Measurements from ENCODE around the gene C12orf42. TPM values are rescaled to one million over a fixed set of nuclear protein-coding genes. Genes with fewer than 3 reads are reported as not detected.

C12orf42 gene
- polyA plus RNA-seq, 6 donors from 2014 or later, result 28.7 to 41.4 (median 34.2) TPM

DNA sequence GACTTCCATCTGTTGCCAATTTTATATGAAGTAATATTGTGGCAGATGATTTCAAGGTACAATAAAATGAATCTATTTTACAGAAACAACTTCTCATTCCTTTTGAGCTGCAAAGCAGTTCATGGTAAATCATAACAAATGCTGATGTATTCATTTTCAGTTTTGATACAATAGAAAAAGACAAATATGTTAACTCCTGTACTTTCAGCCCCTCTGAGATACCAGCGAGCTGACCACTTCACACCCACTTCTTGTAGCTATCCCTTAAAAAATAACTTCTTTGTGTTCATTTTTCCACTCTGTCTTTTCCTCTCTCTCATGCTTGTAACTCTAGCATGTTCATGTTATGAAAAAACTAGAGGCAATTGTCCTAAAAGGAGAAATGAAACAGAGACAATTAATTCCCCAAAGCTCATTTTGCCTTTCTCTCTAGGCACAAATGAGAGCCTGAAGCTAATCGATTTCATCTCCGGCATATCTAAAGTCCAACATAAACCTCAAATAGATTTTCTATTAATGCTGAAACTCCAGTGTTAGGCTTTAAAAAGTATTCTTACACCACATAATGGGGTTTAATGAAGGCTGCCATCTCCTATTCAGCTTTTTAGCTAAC is 182.9 kb downstream of the C12orf42 start:
- H3K4me3 Mint-ChIP-seq, result no peak overlapping the region
- H3K27ac Mint-ChIP-seq, result no peak overlapping the region
- DNase-seq (no peak), ATAC-seq (ENCODE audit: low read depth in 2 of 2) (no peak)
- H3K9me3 Mint-ChIP-seq, result peaks cover 6 to 18% (median 15%) of the 10 kb centered on the region in 7 donors
- peaks cover 42% of the 10 kb centered on the region in 2 donors for H3K36me3 Mint-ChIP-seq
- no peaks in the 10 kb centered on the region for H3K27me3 Mint-ChIP-seq
- H3K4me1 Mint-ChIP-seq, result peaks cover 11 to 29% (median 19%) of the 10 kb centered on the region in 3 donors

DNA sequence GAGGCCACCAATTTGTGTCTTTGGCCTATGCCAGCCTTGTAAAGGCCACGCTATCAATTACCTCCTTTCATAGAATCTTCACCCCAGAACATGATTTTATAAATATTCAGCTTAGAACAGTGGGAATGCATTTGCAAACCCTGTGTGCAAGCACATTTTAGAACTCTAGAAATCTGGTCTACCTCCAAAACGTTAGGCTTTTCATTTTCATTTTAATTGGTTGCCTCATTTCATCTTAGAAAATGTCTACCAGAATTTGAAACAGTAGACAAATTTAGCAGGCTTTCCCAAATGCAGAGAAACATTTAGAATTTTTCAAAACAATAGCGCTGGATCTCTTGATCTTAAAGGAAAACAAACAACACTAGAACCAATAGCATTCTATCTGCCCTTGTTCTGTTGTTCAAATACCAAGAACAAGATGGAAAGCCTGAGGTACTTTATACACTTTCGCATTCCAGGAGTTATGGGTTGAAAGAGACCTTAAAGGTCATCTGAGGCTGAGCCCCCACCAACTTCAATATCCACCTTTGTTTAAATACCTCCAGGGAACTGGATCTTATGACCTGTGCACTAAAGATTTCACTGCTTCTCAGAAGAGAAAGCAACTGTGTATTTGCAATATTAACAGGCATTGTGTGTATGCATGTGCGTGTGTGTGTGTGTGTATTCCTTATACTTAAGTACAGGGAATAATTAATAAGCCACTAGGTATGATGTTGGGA is 185.1 kb downstream of the C12orf42 start:
- H3K4me3 Mint-ChIP-seq, result no peak overlapping the region
- DNase-seq (no peak), ATAC-seq (ENCODE audit: low read depth in 2 of 2) (no peak)
- no peak overlapping the region for H3K27ac Mint-ChIP-seq
- peaks cover 0 to 4% (median 0%) of the 10 kb centered on the region in 7 donors for H3K9me3 Mint-ChIP-seq
- peaks cover 38 to 39% of the 10 kb centered on the region in 2 donors for H3K36me3 Mint-ChIP-seq
- peaks cover 11 to 34% (median 22%) of the 10 kb centered on the region in 3 donors for H3K4me1 Mint-ChIP-seq
- no peaks in the 10 kb centered on the region for H3K27me3 Mint-ChIP-seq

DNA sequence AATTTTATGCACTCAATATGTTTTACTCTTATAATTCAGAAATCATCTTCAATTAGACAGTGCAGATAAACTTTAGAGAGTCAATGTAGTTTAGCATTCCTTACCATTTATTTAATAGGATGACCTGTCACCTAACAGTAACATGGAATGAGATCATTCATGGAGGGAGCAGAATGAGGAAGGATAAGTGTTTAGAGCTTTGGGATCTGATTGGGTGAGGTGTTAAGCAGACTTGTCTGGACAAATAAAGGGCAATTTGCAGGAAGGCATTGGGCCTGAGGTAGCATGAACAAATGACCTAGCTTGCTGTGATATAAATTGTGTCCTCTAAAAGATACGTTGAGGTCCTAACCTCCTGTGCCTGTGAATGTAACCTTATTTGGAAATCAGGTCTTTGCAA is 187.4 kb downstream of the C12orf42 start:
- ATAC-seq (ENCODE audit: low read depth in 2 of 2), result no peak
- Mint-ChIP-seq H3K27ac (peak overlapping the region in 2 of 6 donors; percentile 7 to 27), H3K36me3 (peaks cover 22 to 36% of the 10 kb centered on the region in 2 donors), H3K9me3 (no peaks in the 10 kb centered on the region), H3K4me3 (no peak overlapping the region), H3K27me3 (no peaks in the 10 kb centered on the region), H3K4me1 (peaks cover 12 to 16% (median 13%) of the 10 kb centered on the region in 3 donors)
- no peak for DNase-seq

DNA sequence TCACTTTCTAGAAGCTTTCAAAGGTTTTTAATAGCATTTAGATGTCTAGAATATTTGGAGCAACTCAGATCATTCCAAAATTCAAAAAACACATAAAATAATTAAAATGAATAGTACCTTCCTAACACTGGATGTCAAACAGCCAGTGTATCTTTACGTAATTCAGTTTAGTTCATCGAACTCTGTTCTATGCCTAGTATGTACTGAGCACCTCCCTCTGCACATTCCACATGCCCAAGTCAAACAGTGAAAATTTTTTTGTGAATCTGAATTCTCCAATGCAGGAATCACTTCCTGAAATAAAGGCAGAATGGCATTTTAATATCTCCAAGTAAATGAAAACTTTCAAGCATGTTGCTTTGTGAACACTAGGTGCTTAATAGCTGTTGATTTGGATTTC is 192.3 kb downstream of the C12orf42 start:
- Mint-ChIP-seq H3K36me3 (peaks cover 19 to 33% of the 10 kb centered on the region in 2 donors), H3K27ac (no peak overlapping the region), H3K27me3 (no peaks in the 10 kb centered on the region), H3K4me1 (peaks cover 11 to 14% (median 12%) of the 10 kb centered on the region in 3 donors), H3K9me3 (no peaks in the 10 kb centered on the region), H3K4me3 (no peak overlapping the region)
- DNase-seq (no peak), ATAC-seq (ENCODE audit: low read depth in 2 of 2) (no peak)

DNA sequence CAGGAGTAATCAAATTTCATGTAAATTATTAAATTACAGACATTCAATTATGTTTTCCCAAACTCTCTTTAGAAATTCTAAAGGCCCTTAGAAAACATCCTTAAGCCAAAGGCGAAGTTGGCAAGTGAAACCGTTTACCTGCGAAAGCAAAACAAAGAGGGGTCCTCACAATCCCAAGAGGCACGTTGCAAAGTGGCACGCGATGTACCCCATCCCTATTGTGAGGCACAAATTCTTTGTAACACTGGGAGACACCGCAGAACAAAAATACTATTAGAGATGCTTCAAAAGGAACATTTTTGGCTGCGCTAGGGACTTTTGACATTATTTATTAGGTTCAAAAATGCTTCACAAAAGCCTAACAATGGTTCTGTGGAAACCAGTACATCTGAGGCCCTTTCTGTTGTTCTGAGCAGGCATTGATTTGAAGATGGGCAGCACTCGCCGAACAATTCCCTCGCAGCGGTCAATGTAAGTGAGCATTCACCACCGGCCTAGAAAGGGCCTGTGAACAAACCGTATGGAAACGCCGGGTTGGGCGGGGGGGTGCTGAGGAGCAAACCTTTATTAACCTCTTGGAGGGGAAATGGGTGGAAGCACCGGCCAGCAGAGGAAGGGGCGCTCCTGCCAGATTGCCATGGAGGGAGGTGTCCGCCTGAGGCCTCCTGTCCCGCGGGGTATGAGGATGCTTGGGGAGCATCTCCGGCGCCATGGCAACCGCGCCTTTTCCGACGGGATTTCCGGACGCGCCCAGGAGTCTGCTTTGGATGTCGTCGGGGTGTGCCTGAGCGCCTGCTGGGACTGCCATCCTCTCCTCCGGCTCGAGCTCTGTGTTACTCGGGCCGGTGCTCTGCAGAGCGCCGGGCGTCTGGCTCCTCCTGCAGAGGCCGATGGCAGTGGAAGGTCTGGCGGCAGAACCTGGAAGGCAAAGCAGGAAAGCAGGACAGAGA is 193.9 kb downstream of the C12orf42 start:
- no peak for ATAC-seq (ENCODE audit: low read depth in 2 of 2)
- H3K36me3 Mint-ChIP-seq, result peaks cover 13 to 28% of the 10 kb centered on the region in 2 donors
- peaks cover 0 to 4% (median 2%) of the 10 kb centered on the region in 7 donors for H3K9me3 Mint-ChIP-seq
- peak overlapping the region in 3 of 8 donors; percentile 29 to 68 (median 29) for H3K4me3 Mint-ChIP-seq
- no peak for DNase-seq
- H3K4me1 Mint-ChIP-seq, result peaks cover 7 to 14% (median 7%) of the 10 kb centered on the region in 3 donors
- H3K27ac Mint-ChIP-seq, result peak overlapping the region in 2 of 6 donors; percentile 67 to 73
- no peaks in the 10 kb centered on the region for H3K27me3 Mint-ChIP-seq

DNA sequence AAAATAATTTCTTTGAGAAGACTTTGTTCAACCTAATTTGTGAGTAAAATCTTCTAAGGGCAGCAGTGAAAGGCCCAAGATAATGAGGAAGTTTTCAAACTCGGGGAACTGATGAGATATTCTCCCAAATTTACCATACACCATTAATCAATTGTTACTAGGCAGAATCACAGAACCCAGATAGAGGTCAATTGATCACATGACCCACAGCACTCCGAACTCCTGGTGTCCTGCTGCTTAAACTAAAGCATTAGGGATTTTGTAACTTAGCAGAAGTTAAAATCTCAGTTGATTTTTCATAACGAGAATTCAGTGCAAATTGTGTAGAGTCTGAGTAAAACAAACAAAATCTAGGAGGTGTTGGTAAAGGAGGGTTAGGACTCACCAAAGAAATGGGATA is 207.8 kb downstream of the C12orf42 start:
- DNase-seq (no peak), ATAC-seq (ENCODE audit: low read depth in 2 of 2) (no peak)
- Mint-ChIP-seq H3K27ac (no peak overlapping the region), H3K4me3 (no peak overlapping the region), H3K9me3 (peaks cover 4 to 23% (median 19%) of the 10 kb centered on the region in 7 donors), H3K27me3 (no peaks in the 10 kb centered on the region), H3K4me1 (peaks cover 0 to 4% (median 2%) of the 10 kb centered on the region in 3 donors), H3K36me3 (peaks cover 1 to 12% of the 10 kb centered on the region in 2 donors)

DNA sequence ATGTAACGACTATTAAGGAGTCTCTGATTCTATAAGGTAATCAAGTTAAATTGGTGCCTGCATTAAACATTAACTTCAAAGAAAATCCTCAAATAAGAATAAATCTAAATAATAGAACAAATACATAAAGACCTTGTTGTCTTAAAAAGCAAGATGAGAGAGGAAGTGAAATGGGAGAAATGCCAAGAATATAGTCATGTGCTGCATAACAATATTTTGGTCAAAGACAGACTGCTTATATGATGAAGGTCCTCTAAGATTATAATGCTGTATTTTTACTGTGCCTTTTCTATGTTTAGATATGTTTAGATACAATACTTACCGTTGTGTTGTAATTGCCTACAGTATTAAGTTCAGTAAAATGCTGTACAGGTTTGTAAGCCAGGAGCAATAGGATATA is 213.6 kb downstream of the C12orf42 start:
- Mint-ChIP-seq H3K36me3 (no peaks in the 10 kb centered on the region), H3K9me3 (peaks cover 0 to 3% (median 0%) of the 10 kb centered on the region in 7 donors), H3K27ac (peak overlapping the region in 1 of 6 donors; percentile 50), H3K27me3 (no peaks in the 10 kb centered on the region), H3K4me1 (peaks cover 2 to 6% (median 5%) of the 10 kb centered on the region in 3 donors), H3K4me3 (no peak overlapping the region)
- ATAC-seq (ENCODE audit: low read depth in 2 of 2) (no peak), DNase-seq (no peak)

DNA sequence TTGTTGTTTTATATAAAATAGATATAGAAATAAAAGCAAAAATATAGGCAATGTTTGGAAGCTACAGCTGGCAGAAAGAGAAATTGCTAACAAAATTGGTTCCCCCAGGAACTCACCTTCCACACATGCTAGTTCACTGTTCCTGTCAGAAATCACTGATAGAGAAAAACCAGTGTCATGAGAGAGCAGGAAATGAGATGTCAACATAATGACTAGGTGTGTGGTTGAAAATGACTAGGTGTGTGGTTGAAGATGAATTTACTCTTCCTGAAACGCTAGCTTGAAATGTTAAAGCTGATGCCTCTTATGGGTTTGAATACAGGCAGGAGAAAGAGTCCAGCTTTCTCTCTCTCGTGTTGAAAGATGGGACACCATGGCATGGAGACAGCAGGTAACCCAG is 216.3 kb downstream of the C12orf42 start:
- Mint-ChIP-seq H3K4me3 (no peak overlapping the region), H3K4me1 (peaks cover 2 to 6% (median 5%) of the 10 kb centered on the region in 3 donors), H3K27me3 (no peaks in the 10 kb centered on the region), H3K9me3 (no peaks in the 10 kb centered on the region), H3K27ac (no peak overlapping the region), H3K36me3 (peaks cover 0 to 6% of the 10 kb centered on the region in 2 donors)
- DNase-seq (no peak), ATAC-seq (ENCODE audit: low read depth in 2 of 2) (no peak)

DNA sequence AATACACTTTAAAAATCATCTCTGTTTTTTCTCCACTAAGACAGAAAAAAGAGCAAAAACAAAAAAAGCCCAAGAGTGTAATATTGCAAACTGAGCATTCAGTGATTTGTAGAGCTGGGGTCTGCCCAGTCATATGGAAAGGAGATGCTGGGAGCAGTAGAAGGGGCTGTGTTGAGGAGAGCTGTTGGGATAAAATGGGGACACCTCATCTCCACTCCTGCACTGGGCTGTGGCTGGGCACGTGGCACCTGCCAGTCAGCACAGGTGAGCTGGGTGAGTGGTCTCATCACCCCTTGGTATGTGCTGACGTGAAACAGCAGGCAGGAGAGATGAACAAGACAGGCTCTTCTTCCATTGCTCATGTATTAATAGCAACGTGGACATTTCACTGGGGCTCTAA is 217.4 kb downstream of the C12orf42 start:
- Mint-ChIP-seq H3K4me3 (no peak overlapping the region), H3K27me3 (no peaks in the 10 kb centered on the region), H3K9me3 (no peaks in the 10 kb centered on the region), H3K4me1 (peaks cover 2 to 5% (median 4%) of the 10 kb centered on the region in 3 donors), H3K36me3 (peaks cover 0 to 6% of the 10 kb centered on the region in 2 donors), H3K27ac (no peak overlapping the region)
- DNase-seq, result no peak
- no peak for ATAC-seq (ENCODE audit: low read depth in 2 of 2)

DNA sequence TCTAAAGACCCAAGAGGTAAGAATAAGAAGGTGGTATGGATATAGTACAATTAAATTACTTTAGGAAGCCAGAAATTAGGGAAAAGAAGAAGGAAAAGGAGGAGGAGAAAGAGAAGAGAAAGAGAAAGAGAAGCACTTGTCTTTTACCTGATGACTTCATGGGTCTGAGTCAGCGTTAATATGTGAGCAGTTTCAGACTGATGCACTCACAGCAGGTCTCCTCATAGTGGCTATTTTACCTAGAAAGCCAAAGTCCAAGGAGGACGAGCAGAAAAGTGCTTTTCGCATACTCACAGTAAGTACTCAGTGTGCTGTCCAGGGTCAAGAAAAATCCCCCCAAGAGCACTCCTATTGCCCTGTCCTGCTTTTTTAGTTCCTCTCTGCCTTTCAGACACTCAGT is 222.1 kb downstream of the C12orf42 start:
- ATAC-seq (ENCODE audit: low read depth in 2 of 2), result no peak
- DNase-seq, result no peak
- H3K9me3 Mint-ChIP-seq, result no peaks in the 10 kb centered on the region
- H3K4me1 Mint-ChIP-seq, result no peaks in the 10 kb centered on the region
- peaks cover 7 to 16% of the 10 kb centered on the region in 2 donors for H3K36me3 Mint-ChIP-seq
- no peaks in the 10 kb centered on the region for H3K27me3 Mint-ChIP-seq
- peak overlapping the region in 2 of 6 donors; percentile 29 to 86 for H3K27ac Mint-ChIP-seq
- no peak overlapping the region for H3K4me3 Mint-ChIP-seq

DNA sequence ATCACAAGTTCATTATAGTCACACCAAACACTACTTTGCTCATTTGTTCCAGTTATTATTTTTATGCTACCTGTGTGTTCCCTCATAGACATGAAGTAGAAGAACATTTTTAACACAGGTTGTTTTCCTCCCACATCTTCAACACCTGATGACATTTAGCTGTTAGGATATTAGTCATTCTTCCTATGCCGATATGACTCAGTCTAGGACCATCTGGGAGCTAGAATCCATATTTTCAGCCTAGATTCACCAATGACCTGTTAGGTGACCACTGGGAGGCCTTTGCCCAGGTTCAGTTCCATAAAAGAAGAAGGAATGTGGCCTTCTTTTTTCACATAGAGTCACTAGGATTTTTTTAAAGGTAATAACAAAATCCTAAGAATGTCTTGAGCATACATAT is 222.8 kb downstream of the C12orf42 start:
- ATAC-seq (ENCODE audit: low read depth in 2 of 2) (no peak), DNase-seq (no peak)
- H3K36me3 Mint-ChIP-seq, result peaks cover 7 to 17% of the 10 kb centered on the region in 2 donors
- no peak overlapping the region for H3K27ac Mint-ChIP-seq
- H3K4me3 Mint-ChIP-seq, result no peak overlapping the region
- H3K4me1 Mint-ChIP-seq, result no peaks in the 10 kb centered on the region
- no peaks in the 10 kb centered on the region for H3K27me3 Mint-ChIP-seq
- H3K9me3 Mint-ChIP-seq, result no peaks in the 10 kb centered on the region

DNA sequence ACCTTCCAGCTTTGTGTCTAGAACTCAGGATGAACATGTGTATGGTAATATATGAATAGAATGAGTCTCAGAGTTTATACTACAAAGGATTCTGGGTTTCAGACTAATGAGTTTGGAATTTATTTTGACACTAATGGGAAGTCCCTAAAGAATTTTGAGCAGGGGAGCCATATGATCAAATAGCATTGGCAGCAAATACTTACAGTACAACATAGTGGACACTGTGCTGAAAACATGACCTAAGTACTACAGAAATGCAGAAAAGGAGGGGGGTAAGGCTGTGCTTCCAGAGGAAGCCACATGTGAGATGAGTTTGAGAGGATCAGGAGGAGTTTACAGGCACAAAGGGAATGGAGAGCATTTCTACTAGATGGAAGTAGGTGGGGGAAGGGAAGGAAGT is 225.8 kb downstream of the C12orf42 start:
- no peak overlapping the region for H3K27ac Mint-ChIP-seq

DNA sequence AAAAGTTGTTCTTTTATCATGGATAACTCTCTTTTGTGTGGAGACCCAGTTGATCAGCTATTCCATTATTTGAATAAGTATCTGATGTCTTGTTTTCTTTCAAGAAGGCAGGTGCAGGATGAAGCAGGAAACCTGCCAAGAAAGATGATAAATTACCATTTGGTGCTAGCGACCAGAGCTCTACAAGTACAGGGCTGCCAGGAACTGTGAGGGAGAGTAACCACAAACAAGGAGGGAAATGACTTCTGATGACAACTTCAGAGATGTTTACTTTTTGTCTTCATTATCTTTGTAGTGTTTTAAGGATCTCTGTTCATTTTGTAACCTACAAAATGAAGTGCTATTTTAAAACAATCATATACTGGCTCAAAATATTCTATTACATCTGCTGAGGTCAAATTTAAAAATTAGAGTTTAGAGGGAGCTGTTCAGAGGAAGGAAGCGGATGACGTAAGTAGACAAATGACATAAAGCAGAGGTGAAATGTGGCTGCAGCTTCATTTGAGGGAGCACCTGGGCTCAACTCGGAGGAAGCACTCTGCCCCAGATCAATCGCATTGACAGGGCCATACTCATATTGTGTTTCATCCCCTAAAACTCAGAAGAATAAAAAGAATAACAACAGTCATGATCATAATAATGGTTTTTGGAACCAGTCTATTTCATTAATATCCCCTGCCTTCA is 226.8 kb downstream of the C12orf42 start:
- Mint-ChIP-seq H3K4me1 (no peaks in the 10 kb centered on the region), H3K36me3 (peaks cover 7 to 11% of the 10 kb centered on the region in 2 donors), H3K27me3 (no peaks in the 10 kb centered on the region), H3K27ac (peak overlapping the region in 1 of 6 donors; percentile 48), H3K9me3 (no peaks in the 10 kb centered on the region), H3K4me3 (no peak overlapping the region)
- ATAC-seq (ENCODE audit: low read depth in 2 of 2) (peak in 1 of 2 donors; percentile 45), DNase-seq (no peak)

More for the DNA sequence above, 225.8 kb downstream of the C12orf42 start:
- H3K4me3 Mint-ChIP-seq, result no peak overlapping the region
- no peaks in the 10 kb centered on the region for H3K27me3 Mint-ChIP-seq
- H3K36me3 Mint-ChIP-seq, result peaks cover 7 to 11% of the 10 kb centered on the region in 2 donors
- H3K9me3 Mint-ChIP-seq, result no peaks in the 10 kb centered on the region
- ATAC-seq (ENCODE audit: low read depth in 2 of 2) (no peak), DNase-seq (no peak)
- H3K4me1 Mint-ChIP-seq, result no peaks in the 10 kb centered on the region
